H1 (cell line): ENCODE results near the gene PLEKHM3. TPM values are rescaled to one million over a fixed set of nuclear protein-coding genes. Genes with fewer than 3 reads are reported as not detected.
A peak's percentile ranks its signal among the peaks of the same experiment; 100 is the strongest.

ENCODE experiments used
- CTCF ChIA-PET: fragments of 300-600 bp; sonication (Branson Sonifier 250); formaldehyde crosslinking; loops from one replicate; lab custom pipeline; 2021; ENCODE audit not compliant: partially characterized antibody; lab: Charles Lee
- POLR2A ChIA-PET: fragments of 300-600 bp; sonication (Branson Sonifier 250); formaldehyde crosslinking; loops from one replicate; lab custom pipeline; 2021; ENCODE audit warnings: inconsistent platforms; ENCODE audit not compliant: partially characterized antibody; lab: Charles Lee
- DNase-seq, 2 experiments: peaks; one replicate each; pipeline versions ENCODE4 v3.0.0 to v3.0.0-alpha.2; 2010 to 2022; ENCODE audit warnings: low spot score in 2 of 2, low read depth in 1 of 2, mixed read lengths in 1 of 2
- FAIRE-seq: peaks from 2 replicates; lab custom pipeline; 2011; peaks lifted over from hg19 to GRCh38; lab: Jason Lieb, UNC
- H2AFZ ChIP-seq: 2 replicates; pipeline ENCODE4 v1.8.1; 2012; ENCODE audit warnings: low read length, inconsistent platforms
- H2AK5ac ChIP-seq: 2 replicates; pipeline ENCODE4 v1.6.1; 2013; ENCODE audit warnings: low read depth, low read length
- H2BK120ac ChIP-seq: replicated peaks from 2 replicates; pipeline ENCODE3; 2013; ENCODE audit warnings: low read depth, low read length, inconsistent platforms
- H2BK12ac ChIP-seq: 2 replicates; pipeline ENCODE4 v1.6.1; 2013; ENCODE audit warnings: low read depth, low read length
- H2BK15ac ChIP-seq: 2 replicates; pipeline ENCODE4 v1.6.1; 2013; ENCODE audit warnings: low read length
- H2BK20ac ChIP-seq: 2 replicates; pipeline ENCODE4 v1.6.1; 2013; ENCODE audit warnings: low read length
- H2BK5ac ChIP-seq: 2 replicates; pipeline ENCODE4 v1.6.1; 2013; ENCODE audit warnings: low read depth, low read length
- H3K14ac ChIP-seq: 2 replicates; pipeline ENCODE4 v1.6.1; 2013; ENCODE audit warnings: inconsistent platforms; ENCODE audit not compliant: insufficient read length
- H3K18ac ChIP-seq: 2 replicates; pipeline ENCODE4 v1.6.1; 2013; ENCODE audit warnings: low read length; ENCODE audit errors: extremely low read depth
- H3K23ac ChIP-seq: 2 replicates; pipeline ENCODE4 v1.6.1; 2013; ENCODE audit warnings: inconsistent platforms; ENCODE audit not compliant: insufficient read length
- H3K23me2 ChIP-seq: 2 replicates; pipeline ENCODE4 v1.6.1; 2013; ENCODE audit warnings: low read depth, low read length
- H3K27ac ChIP-seq: 2 replicates; pipeline ENCODE4 v1.6.1; 2011; ENCODE audit warnings: low read depth, low read length, inconsistent platforms
- H3K27me3 ChIP-seq, 4 experiments: replicated peaks in 1 of 4; 1 replicate in 1 of 4; 2 replicates in 3 of 4; pipeline versions ENCODE4 v1.6.1 to v1.8.1; 2011 to 2013; ENCODE audit warnings: low read length in 3 of 4, mild to moderate bottlenecking in 3 of 4, inconsistent platforms in 2 of 4, mixed read lengths in 2 of 4, moderate library complexity in 1 of 4; ENCODE audit not compliant: control insufficient read depth in 3 of 4, insufficient read depth in 3 of 4; ENCODE audit errors: extremely low read depth in 1 of 4
- H3K36me3 ChIP-seq, 4 experiments: 2 replicates each; pipeline versions ENCODE4 v1.6.1 to v1.8.1; 2011 to 2013; ENCODE audit warnings: mild to moderate bottlenecking in 4 of 4, low read length in 3 of 4, moderate library complexity in 2 of 4, control low read depth in 1 of 4, inconsistent platforms in 1 of 4; ENCODE audit not compliant: insufficient read depth in 4 of 4, control insufficient read depth in 2 of 4
- H3K4ac ChIP-seq: replicated peaks from 2 replicates; pipeline ENCODE3; 2013; ENCODE audit warnings: low read length, low read depth, mixed read lengths, inconsistent platforms; ENCODE audit not compliant: insufficient read length
- H3K4me1 ChIP-seq, 4 experiments: replicated peaks in 1 of 4; 1 replicate in 1 of 4; 2 replicates in 3 of 4; pipeline versions ENCODE4 v1.6.1 to v1.8.1; 2011 to 2013; ENCODE audit warnings: low read length in 3 of 4, inconsistent platforms in 2 of 4, mixed read lengths in 1 of 4; ENCODE audit not compliant: insufficient read depth in 4 of 4, control insufficient read depth in 3 of 4
- H3K4me2 ChIP-seq, 2 experiments: 2 replicates each; pipeline versions ENCODE4 v1.6.1 to v1.8.1; 2011 to 2013; ENCODE audit warnings: low read depth in 2 of 2, low read length in 2 of 2, control low read depth in 1 of 2, inconsistent platforms in 1 of 2, mild to moderate bottlenecking in 1 of 2; ENCODE audit not compliant: insufficient read depth in 1 of 2
- H3K4me3 ChIP-seq, 4 experiments: fragments of 200-600, 300-600 bp in 1 of 4; sonication (generic), shearing (Covaris generic), sonication (Bioruptor Twin) in 1 of 4; 2 replicates each; pipeline versions ENCODE4 v1.5.1 to v1.8.1; 2011 to 2016; ENCODE audit warnings: low read length in 4 of 4, low read depth in 3 of 4, control low read depth in 2 of 4, inconsistent platforms in 2 of 4, mild to moderate bottlenecking in 2 of 4, mixed read lengths in 1 of 4, moderate library complexity in 1 of 4; ENCODE audit not compliant: insufficient read depth in 2 of 4; ENCODE audit errors: extremely low read depth in 1 of 4
- H3K56ac ChIP-seq: replicated peaks from 2 replicates; pipeline ENCODE3; 2013; ENCODE audit warnings: low read depth, mild to moderate bottlenecking, mixed read lengths, low read length, inconsistent platforms; ENCODE audit not compliant: insufficient read length
- H3K79me1 ChIP-seq: 2 replicates; pipeline ENCODE4 v1.6.1; 2013; ENCODE audit warnings: low read depth, low read length, control low read depth
- H3K79me2 ChIP-seq, 2 experiments: 2 replicates each; pipeline versions ENCODE4 v1.6.1 to v1.8.1; 2012 to 2013; ENCODE audit warnings: low read length in 2 of 2, mild to moderate bottlenecking in 2 of 2, inconsistent platforms in 1 of 2; ENCODE audit not compliant: insufficient read depth in 2 of 2, control insufficient read depth in 1 of 2
- H3K9ac ChIP-seq, 4 experiments: replicated peaks in 1 of 4; 1 replicate in 1 of 4; 2 replicates in 3 of 4; pipeline versions ENCODE4 v1.6.1 to v1.8.1; 2011 to 2013; ENCODE audit warnings: low read depth in 3 of 4, low read length in 3 of 4, control low read depth in 2 of 4, mild to moderate bottlenecking in 2 of 4, moderate library complexity in 2 of 4, inconsistent platforms in 1 of 4; ENCODE audit errors: extremely low read depth in 1 of 4
- H3K9me3 ChIP-seq, 2 experiments: 2 replicates each; pipeline versions ENCODE4 v1.6.1 to v1.8.1; 2012 to 2013; ENCODE audit warnings: mild to moderate bottlenecking in 2 of 2, moderate library complexity in 2 of 2, control low read depth in 1 of 2, inconsistent platforms in 1 of 2, low read depth in 1 of 2, low read length in 1 of 2, mixed read lengths in 1 of 2; ENCODE audit not compliant: insufficient read depth in 2 of 2
- H4K20me1 ChIP-seq, 2 experiments: replicated peaks in 1 of 2; 2 replicates each; pipeline versions ENCODE3 to v1.8.1; 2011 to 2013; ENCODE audit warnings: inconsistent platforms in 2 of 2, low read length in 2 of 2, mild to moderate bottlenecking in 1 of 2; ENCODE audit not compliant: insufficient read depth in 2 of 2, control insufficient read depth in 1 of 2
- H4K5ac ChIP-seq: 2 replicates; pipeline ENCODE4 v1.6.1; 2013; ENCODE audit warnings: low read length, low read depth, mixed read lengths, inconsistent platforms; ENCODE audit not compliant: insufficient read length
- H4K8ac ChIP-seq: 2 replicates; pipeline ENCODE4 v1.8.0; 2013; ENCODE audit warnings: mild to moderate bottlenecking, moderate library complexity, low read length, inconsistent platforms; ENCODE audit not compliant: insufficient read depth; ENCODE audit errors: extremely low read depth
- H4K91ac ChIP-seq: replicated peaks from 2 replicates; pipeline ENCODE3; 2013; ENCODE audit warnings: low read length, mixed read lengths, inconsistent platforms; ENCODE audit not compliant: insufficient read length
- CTBP2 ChIP-seq: IDR thresholded peaks from 2 replicates; pipeline ENCODE4 v1.7.0; 2011; ENCODE audit warnings: borderline replicate concordance, mild to moderate bottlenecking, moderate library complexity, mixed read lengths, low read length; ENCODE audit not compliant: insufficient read depth, insufficient read length
- FOSL1 ChIP-seq: IDR thresholded peaks from 2 replicates; pipeline ENCODE4 v1.6.1; 2011; ENCODE audit warnings: mild to moderate bottlenecking, low read depth, low read length, moderate library complexity; ENCODE audit not compliant: insufficient read depth
- GABPA ChIP-seq: IDR thresholded peaks from 2 replicates; pipeline ENCODE4 v1.6.1; 2011; ENCODE audit warnings: mild to moderate bottlenecking, low read length, moderate library complexity, borderline replicate concordance; ENCODE audit not compliant: insufficient read depth
- HDAC2 ChIP-seq, 2 experiments: fragments of 300-600 bp in 1 of 2; sonication (generic) in 1 of 2; IDR thresholded peaks; 2 replicates each; pipeline ENCODE4 v1.6.1; 2011 to 2012; ENCODE audit warnings: low read depth in 2 of 2, low read length in 2 of 2, mild to moderate bottlenecking in 2 of 2, moderate library complexity in 2 of 2, borderline replicate concordance in 1 of 2, inconsistent platforms in 1 of 2
- JUN ChIP-seq: IDR thresholded peaks from 2 replicates; pipeline ENCODE4 v1.6.1; 2011; ENCODE audit warnings: low read depth, mild to moderate bottlenecking, improper control_type of control experiment, low read length
- KDM4A ChIP-seq: IDR thresholded peaks from one replicate; pipeline ENCODE4 v1.7.1; 2012; ENCODE audit warnings: low read depth, mild to moderate bottlenecking, moderate library complexity, low read length, inconsistent platforms; ENCODE audit not compliant: severe bottlenecking
- RNF2 ChIP-seq: fragments of 200-900, 300-1000 bp; sonication (generic); IDR thresholded peaks from 2 replicates; pipeline ENCODE4 v1.7.1; 2016; ENCODE audit warnings: borderline replicate concordance, low read depth, mild to moderate bottlenecking, antibody characterized with exemption, low read length; ENCODE audit not compliant: poor library complexity, severe bottlenecking; ENCODE audit errors: missing control alignments
- SAP30 ChIP-seq: fragments of 300-600 bp; sonication (generic); IDR thresholded peaks from 2 replicates; pipeline ENCODE4 v1.7.1; 2012; ENCODE audit warnings: low read length, moderate library complexity, mild to moderate bottlenecking, inconsistent platforms; ENCODE audit not compliant: insufficient read depth, insufficient replicate concordance
- TAF7 ChIP-seq: optimal IDR thresholded peaks from 2 replicates; pipeline ENCODE3; 2011; ENCODE audit warnings: low read depth, mild to moderate bottlenecking, inconsistent platforms, low read length, moderate library complexity, borderline replicate concordance
- TEAD4 ChIP-seq: IDR thresholded peaks from 2 replicates; pipeline ENCODE4 v1.6.1; 2012; ENCODE audit warnings: low read depth, low read length, inconsistent platforms, mixed read lengths
- WGBS, 2 experiments: shearing (Covaris generic) in 1 of 2; methylation state at CpG; one replicate each; pipeline versions ENCODE4 v1.1.6 to v1.1.7; 2013 to 2015; ENCODE audit warnings: low lambda C conversion rate in 2 of 2, mixed read lengths in 2 of 2, inconsistent platforms in 1 of 2, low coverage in 1 of 2, missing lambda C conversion rate in 1 of 2; ENCODE audit not compliant: insufficient replicate concordance in 2 of 2, insufficient coverage in 1 of 2, insufficient read length in 1 of 2; ENCODE audit errors: extremely low coverage in 1 of 2, missing lambda C conversion rate in 1 of 2; 5-methylcytosine and 5-hydroxymethylcytosine counted together
- polyA plus RNA-seq, 7 experiments: library from polyadenylated mRNA; depleted of rRNA in 3 of 7; stranded (reverse) in 5 of 7; unstranded in 2 of 7; fragments of >200 nt in 5 of 7; fragments of 200-250 nt in 2 of 7; gene quantifications; 1 replicate in 5 of 7; 2 replicates in 1 of 7; 4 replicates in 1 of 7; pipeline versions ENCODE4 v1.2.1 to v1.2.3, GENCODE V29; 2011 to 2013; ENCODE audit warnings: missing spikeins in 2 of 7, mixed read lengths in 2 of 7
- total RNA-seq: library from RNA; stranded (reverse); fragmentation: NEBNext Ultra II Directional; extraction: Animal tissue kit (Norgen Biotek cat#: 25700); gene quantifications from 2 replicates; pipeline ENCODE4 v1.2.1, GENCODE V29; 2021

PLEKHM3 gene
- total and polyA plus RNA-seq, 2 of the 8 experiments (the other 6 are each of a cell fraction or from before 2014, with no cell fraction given) = 2.3 to 5.8 TPM

DNA sequence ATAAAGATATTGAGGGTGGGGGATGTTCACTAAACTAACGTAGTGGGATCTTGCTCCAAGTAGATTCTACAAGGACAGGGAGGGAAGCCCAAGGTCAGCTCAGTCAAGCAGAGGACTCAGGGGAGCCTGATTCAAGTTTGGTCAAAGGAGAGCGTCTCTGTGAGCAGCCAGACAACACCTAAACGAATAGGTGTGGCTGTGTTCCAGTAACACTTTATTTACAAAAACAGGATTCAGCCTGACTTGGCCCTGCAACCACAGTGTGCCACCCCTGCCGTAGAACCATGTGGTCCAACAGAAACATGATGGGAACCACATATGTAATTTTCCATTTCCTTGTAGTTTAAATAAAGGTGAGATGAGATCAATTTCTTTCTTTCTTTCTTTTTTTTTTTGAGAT is 237.5 kb downstream of the PLEKHM3 start:
- Histone ChIP-seq H3K56ac (no peak overlapping the region), H3K9ac (no peak overlapping the region; a peak in 1 of 7 replicates), H3K23me2 (no peaks in the 10 kb centered on the region), H3K4me2 (no peak overlapping the region), H4K20me1 (no peaks in the 10 kb centered on the region), H3K4me1 (peaks cover 0 to 4% (median 3%) of the 10 kb centered on the region in 4 experiments; a peak in 4 of 7 replicates), H3K14ac (no peak overlapping the region), H2BK15ac (0 out of 2 replicates have a peak overlapping the region, but pooled peaks have one; percentile 31), H3K4me3 (no peak overlapping the region), H4K5ac (peak overlapping the region; percentile 16), H2AK5ac (no peak overlapping the region), H3K27ac (no peak overlapping the region), H2AFZ (peak overlapping the region; percentile 82), H2BK5ac (no peak overlapping the region), H2BK12ac (peak overlapping the region; percentile 56; the same call in 1 of the 2 replicates), H4K91ac (peak overlapping the region; percentile 42), H3K9me3 (no peaks in the 10 kb centered on the region), H3K27me3 (no peaks in the 10 kb centered on the region), H3K18ac (no peak overlapping the region), H3K4ac (peak overlapping the region; percentile 57), H3K23ac (no peak overlapping the region), H2BK20ac (peak overlapping the region; percentile 13; the same call in 1 of the 2 replicates), H3K79me1 (no peaks in the 10 kb centered on the region), H4K8ac (peak overlapping the region; percentile 9; the same call in 1 of the 2 replicates), H3K36me3 (no peaks in the 10 kb centered on the region), H2BK120ac (peak overlapping the region; percentile 51), H3K79me2 (no peaks in the 10 kb centered on the region)
- ChIA-PET CTCF (interaction anchor here (0.7 kb wide), 1 partner anchor 44 kb away, joined by 3 read pairs; no protein-coding TSS in a partner anchor), POLR2A (no interaction called here)
- WGBS, 2 experiments = 89% methylated on average over 4 of the region's 4 CpGs; no CpG with 5 or more reads in 1 of the 2 experiments
- FAIRE-seq (no peak), DNase-seq (no peak)
- TF ChIP-seq TAF7 (no peak), CTBP2 (no peak), TEAD4 (no peak), KDM4A (no peak), JUN (no peak), GABPA (no peak), FOSL1 (no peak), RNF2 (no peak), HDAC2 (IDR thresholded peaks at IDR 0.05; ENCODE audit: borderline replicate concordance in 1 of 2, low read depth in 2 of 2, low read length in 2 of 2) (no peak), SAP30 (no peak)
